ENCODE data around the gene FAF1. TPM values are rescaled to one million over a fixed set of nuclear protein-coding genes. Genes with fewer than 3 reads are reported as not detected.

FAF1 gene
- total RNA-seq, 2 donors from 2014 or later = 17.8 to 27.5 TPM

DNA sequence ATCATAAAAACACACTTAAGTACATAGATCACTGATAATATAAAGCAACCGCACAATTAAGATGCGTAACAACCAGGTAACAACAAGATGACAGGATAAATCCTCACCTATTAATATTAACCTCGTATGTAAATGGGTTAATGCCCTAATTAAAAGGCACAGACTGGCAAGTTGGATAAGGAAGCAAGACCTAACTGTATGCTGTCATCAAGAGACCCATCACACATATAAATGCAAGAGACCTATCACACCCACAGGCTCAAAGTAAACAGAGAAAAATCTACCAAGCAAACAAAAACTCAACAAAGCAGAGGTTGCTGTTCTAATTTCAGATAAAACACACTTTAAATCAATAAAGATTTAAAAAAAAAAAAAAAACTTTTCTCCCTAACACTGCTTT, 151.8 kb downstream of the FAF1 start:
- Histone ChIP-seq H3K27ac (no peak overlapping the region), H3K27me3 (no peaks in the 10 kb centered on the region), H3K4me1 (peaks cover 3% of the 10 kb centered on the region), H3K4me3 (no peak overlapping the region), H3K9me3 (no peaks in the 10 kb centered on the region), H3K36me3 (replicated peaks in 1 of 2; ENCODE audit: insufficient read depth in 1 of 2, low read depth in 2 of 2) (no peaks in the 10 kb centered on the region)
- intact Hi-C loops (cut with DNase I) = no loop called here
- TF ChIP-seq, protein P1, sequence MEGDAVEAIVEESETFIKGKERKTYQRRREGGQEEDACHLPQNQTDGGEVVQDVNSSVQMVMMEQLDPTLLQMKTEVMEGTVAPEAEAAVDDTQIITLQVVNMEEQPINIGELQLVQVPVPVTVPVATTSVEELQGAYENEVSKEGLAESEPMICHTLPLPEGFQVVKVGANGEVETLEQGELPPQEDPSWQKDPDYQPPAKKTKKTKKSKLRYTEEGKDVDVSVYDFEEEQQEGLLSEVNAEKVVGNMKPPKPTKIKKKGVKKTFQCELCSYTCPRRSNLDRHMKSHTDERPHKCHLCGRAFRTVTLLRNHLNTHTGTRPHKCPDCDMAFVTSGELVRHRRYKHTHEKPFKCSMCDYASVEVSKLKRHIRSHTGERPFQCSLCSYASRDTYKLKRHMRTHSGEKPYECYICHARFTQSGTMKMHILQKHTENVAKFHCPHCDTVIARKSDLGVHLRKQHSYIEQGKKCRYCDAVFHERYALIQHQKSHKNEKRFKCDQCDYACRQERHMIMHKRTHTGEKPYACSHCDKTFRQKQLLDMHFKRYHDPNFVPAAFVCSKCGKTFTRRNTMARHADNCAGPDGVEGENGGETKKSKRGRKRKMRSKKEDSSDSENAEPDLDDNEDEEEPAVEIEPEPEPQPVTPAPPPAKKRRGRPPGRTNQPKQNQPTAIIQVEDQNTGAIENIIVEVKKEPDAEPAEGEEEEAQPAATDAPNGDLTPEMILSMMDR (IDR thresholded peaks at IDR 0.05) = no peak
- no peak for TF ChIP-seq POLR2A (IDR thresholded peaks at IDR 0.05)
- ATAC-seq (no peak), DNase-seq (no peak)
- 97 to 98% methylated on average over 3 of the region's 3 CpGs for WGBS, 2 donors

DNA sequence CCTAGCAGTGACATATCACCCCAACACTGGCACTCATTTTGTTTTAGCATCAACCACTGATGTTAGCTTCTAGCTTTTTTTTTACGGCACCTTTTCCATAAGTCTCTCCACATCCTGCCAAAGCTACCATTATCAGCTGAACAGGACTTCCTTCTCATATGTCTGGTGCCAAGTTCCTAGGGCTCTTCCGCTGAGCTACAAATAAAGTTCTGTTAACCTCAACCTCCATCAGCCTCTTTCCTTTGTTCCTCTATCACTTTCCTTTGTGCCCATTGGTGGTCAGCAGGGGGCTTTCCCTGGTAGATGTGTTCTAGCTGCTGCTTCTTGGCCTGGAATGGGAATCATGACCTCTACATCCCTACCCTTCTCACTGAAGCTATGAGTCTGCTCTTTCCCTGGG, 163.8 kb downstream of the FAF1 start:
- ATAC-seq (no peak), DNase-seq (no peak)
- TF ChIP-seq POLR2A (IDR thresholded peaks at IDR 0.05) = no peak
- TF ChIP-seq, protein P1 (IDR thresholded peaks at IDR 0.05) = no peak
- H3K27ac ChIP-seq = no peak overlapping the region
- WGBS, 2 donors = 66 to 83% methylated on average over 2 of the region's 2 CpGs
- no peaks in the 10 kb centered on the region for H3K9me3 ChIP-seq
- no peaks in the 10 kb centered on the region for H3K36me3 ChIP-seq (replicated peaks in 1 of 2; ENCODE audit: insufficient read depth in 1 of 2, low read depth in 2 of 2)
- H3K4me1 ChIP-seq = peaks cover 17% of the 10 kb centered on the region
- intact Hi-C loops (cut with DNase I) = no loop called here
- H3K27me3 ChIP-seq = no peaks in the 10 kb centered on the region
- no peak overlapping the region for H3K4me3 ChIP-seq

DNA sequence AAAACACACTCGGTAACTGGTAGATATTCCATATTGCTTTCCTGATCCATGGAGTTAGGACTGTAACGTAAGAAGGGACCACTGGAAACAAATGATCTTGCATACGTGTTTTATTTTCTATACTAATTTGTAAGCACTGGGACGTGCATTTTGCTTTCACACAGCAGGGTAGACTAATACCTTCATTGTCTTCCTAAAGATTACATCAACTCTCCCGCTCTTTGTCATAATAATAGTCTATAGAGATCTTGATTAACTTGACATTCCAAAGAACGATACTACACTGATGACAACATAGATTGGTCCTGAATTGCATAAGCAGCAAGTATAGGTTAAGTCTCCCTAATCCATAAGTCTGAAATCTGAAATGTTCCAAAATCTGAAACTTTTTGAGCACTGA, 166.5 kb downstream of the FAF1 start:
- DNase-seq = no peak
- Histone ChIP-seq H3K36me3 (replicated peaks in 1 of 2; ENCODE audit: insufficient read depth in 1 of 2, low read depth in 2 of 2) (no peaks in the 10 kb centered on the region), H3K27ac (no peak overlapping the region), H3K4me3 (no peak overlapping the region), H3K9me3 (no peaks in the 10 kb centered on the region), H3K4me1 (peaks cover 17% of the 10 kb centered on the region), H3K27me3 (no peaks in the 10 kb centered on the region)
- WGBS, 2 donors = 95 to 96% methylated on average over 6 of the region's 6 CpGs
- TF ChIP-seq, protein P1 (IDR thresholded peaks at IDR 0.05) = no peak
- no peak for TF ChIP-seq POLR2A (IDR thresholded peaks at IDR 0.05)
- intact Hi-C loops (cut with DNase I) = no loop called here
- ATAC-seq = no peak

DNA sequence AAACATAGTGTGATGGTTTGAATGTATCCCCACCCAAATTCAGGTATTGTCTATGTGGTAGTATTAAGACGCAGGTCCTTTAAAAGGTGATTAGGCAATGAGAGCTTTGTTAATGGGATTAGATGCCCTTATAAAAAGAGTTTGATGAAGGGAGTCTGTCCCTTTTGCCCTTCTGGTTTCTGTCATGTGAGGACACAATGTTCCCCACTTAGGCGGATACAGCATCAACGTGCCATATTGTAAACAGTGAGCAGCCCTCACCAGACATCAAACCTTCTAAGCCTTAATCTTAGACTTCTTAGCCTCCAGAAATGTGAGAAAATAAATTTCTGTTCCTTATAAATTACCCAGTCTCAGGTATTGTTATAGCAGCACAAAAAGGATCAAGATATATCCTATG, 172.8 kb downstream of the FAF1 start:
- no peaks in the 10 kb centered on the region for H3K9me3 ChIP-seq
- intact Hi-C loops (cut with DNase I) = no loop called here
- whole genome bisulfite sequencing, 2 donors = 91 to 98% methylated on average over 3 of the region's 3 CpGs
- TF ChIP-seq, protein P1 (IDR thresholded peaks at IDR 0.05) = no peak
- TF ChIP-seq POLR2A (IDR thresholded peaks at IDR 0.05) = no peak
- no peaks in the 10 kb centered on the region for H3K4me1 ChIP-seq
- H3K36me3 ChIP-seq (replicated peaks in 1 of 2; ENCODE audit: insufficient read depth in 1 of 2, low read depth in 2 of 2) = no peaks in the 10 kb centered on the region
- DNase-seq (no peak), ATAC-seq (no peak)
- H3K4me3 ChIP-seq = no peak overlapping the region
- no peaks in the 10 kb centered on the region for H3K27me3 ChIP-seq
- H3K27ac ChIP-seq = no peak overlapping the region

DNA sequence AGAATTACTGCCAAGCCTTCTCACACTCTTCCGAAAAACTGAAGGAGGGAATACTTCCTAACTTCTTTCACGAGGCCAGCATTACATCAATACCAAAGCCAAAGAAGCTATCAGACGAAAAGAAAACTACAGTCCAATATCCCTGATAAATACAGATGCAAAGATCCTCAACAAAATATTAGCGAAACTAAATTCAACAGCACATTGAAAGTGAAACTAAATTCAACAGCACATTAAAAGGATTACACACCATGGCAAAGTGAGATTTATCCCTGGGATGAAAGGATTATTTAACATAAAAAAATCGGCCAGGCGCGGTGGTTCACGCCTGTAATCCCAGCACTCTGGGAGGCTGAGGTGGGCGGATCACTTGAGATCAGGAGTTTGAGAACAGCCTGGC, 176.8 kb downstream of the FAF1 start:
- TF ChIP-seq, protein P1 (IDR thresholded peaks at IDR 0.05) = no peak
- no peak for TF ChIP-seq POLR2A (IDR thresholded peaks at IDR 0.05)
- DNase-seq (no peak), ATAC-seq (no peak)
- Histone ChIP-seq H3K27me3 (no peaks in the 10 kb centered on the region), H3K4me1 (no peaks in the 10 kb centered on the region), H3K9me3 (no peaks in the 10 kb centered on the region), H3K36me3 (replicated peaks in 1 of 2; ENCODE audit: insufficient read depth in 1 of 2, low read depth in 2 of 2) (peaks cover 0 to 1% of the 10 kb centered on the region in 2 donors), H3K4me3 (no peak overlapping the region), H3K27ac (no peak overlapping the region)
- intact Hi-C loops (cut with DNase I) = no loop called here
- 91 to 92% methylated on average over 9 of the region's 9 CpGs for WGBS, 2 donors
